H9 (cell line): ENCODE results near the gene LMX1B. TPM values are rescaled to one million over a fixed set of nuclear protein-coding genes. Genes with fewer than 3 reads are reported as not detected.

Experiments
- DNase-seq: peaks from one replicate; pipeline ENCODE4 v3.0.0-alpha.2; 2017
- H2AFZ ChIP-seq: one replicate; pipeline ENCODE4 v1.6.1; 2013; ENCODE audit warnings: mild to moderate bottlenecking, low read length, control low read depth, moderate library complexity
- H2AK5ac ChIP-seq: 2 replicates; pipeline ENCODE4 v1.6.1; 2013; ENCODE audit warnings: low read length, control low read depth, mixed read lengths; ENCODE audit not compliant: insufficient read length
- H2BK120ac ChIP-seq: one replicate; pipeline ENCODE4 v1.6.1; 2013; ENCODE audit warnings: low read depth, mild to moderate bottlenecking, low read length, control low read depth, inconsistent platforms; ENCODE audit not compliant: poor library complexity, severe bottlenecking
- H2BK12ac ChIP-seq: 2 replicates; pipeline ENCODE4 v1.6.1; 2013; ENCODE audit warnings: low read length, control low read depth, mixed read lengths, low read depth; ENCODE audit not compliant: insufficient read length
- H2BK15ac ChIP-seq: 2 replicates; pipeline ENCODE4 v1.6.1; 2013; ENCODE audit warnings: low read depth, low read length, control low read depth
- H2BK20ac ChIP-seq: one replicate; pipeline ENCODE4 v1.6.1; 2013; ENCODE audit warnings: low read depth, mild to moderate bottlenecking, low read length, control low read depth, inconsistent platforms; ENCODE audit not compliant: poor library complexity, severe bottlenecking
- H2BK5ac ChIP-seq: 2 replicates; pipeline ENCODE4 v1.6.1; 2013; ENCODE audit warnings: low read length, control low read depth, mixed read lengths; ENCODE audit not compliant: insufficient read length
- H3K14ac ChIP-seq: 2 replicates; pipeline ENCODE4 v1.6.1; 2013; ENCODE audit warnings: low read length, control low read depth; ENCODE audit not compliant: insufficient read depth
- H3K18ac ChIP-seq: 2 replicates; pipeline ENCODE4 v1.6.1; 2013; ENCODE audit warnings: low read depth, mild to moderate bottlenecking, mixed read lengths, low read length, control low read depth; ENCODE audit not compliant: insufficient read length
- H3K23ac ChIP-seq: 2 replicates; pipeline ENCODE4 v1.6.1; 2013; ENCODE audit warnings: low read length, control low read depth, mixed read lengths, low read depth; ENCODE audit not compliant: insufficient read length
- H3K23me2 ChIP-seq: 2 replicates; pipeline ENCODE4 v1.6.1; 2013; ENCODE audit warnings: low read depth, mild to moderate bottlenecking, mixed read lengths, low read length, control low read depth; ENCODE audit not compliant: insufficient read length, poor library complexity, severe bottlenecking
- H3K27ac ChIP-seq: 2 replicates; pipeline ENCODE4 v1.5.1; 2013; ENCODE audit warnings: low read length, control low read depth, mixed read lengths, low read depth; ENCODE audit not compliant: insufficient read length
- H3K27me3 ChIP-seq: 2 replicates; pipeline ENCODE4 v1.6.1; 2013; ENCODE audit warnings: low read length, control low read depth, inconsistent platforms; ENCODE audit not compliant: insufficient read depth
- H3K4ac ChIP-seq: 2 replicates; pipeline ENCODE4 v1.6.1; 2013; ENCODE audit warnings: low read depth, mild to moderate bottlenecking, control low read depth, inconsistent platforms, low read length, moderate library complexity
- H3K4me1 ChIP-seq: 2 replicates; pipeline ENCODE4 v1.6.1; 2013; ENCODE audit warnings: low read length, control low read depth, inconsistent platforms; ENCODE audit not compliant: insufficient read depth
- H3K4me2 ChIP-seq: 2 replicates; pipeline ENCODE4 v1.6.1; 2013; ENCODE audit warnings: low read length, control low read depth, mixed read lengths; ENCODE audit not compliant: insufficient read length, insufficient read depth
- H3K56ac ChIP-seq: 2 replicates; pipeline ENCODE4 v1.6.1; 2013; ENCODE audit warnings: low read depth, mild to moderate bottlenecking, mixed read lengths, low read length, control low read depth; ENCODE audit not compliant: insufficient read length
- H3K79me1 ChIP-seq: 2 replicates; pipeline ENCODE4 v1.6.1; 2013; ENCODE audit warnings: low read depth, mild to moderate bottlenecking, moderate library complexity, low read length, control low read depth, inconsistent platforms; ENCODE audit not compliant: insufficient read depth, poor library complexity, severe bottlenecking
- H3K79me2 ChIP-seq: 2 replicates; pipeline ENCODE4 v1.6.1; 2013; ENCODE audit warnings: low read length, control low read depth, inconsistent platforms; ENCODE audit not compliant: insufficient read depth
- H3K9ac ChIP-seq: 2 replicates; pipeline ENCODE4 v1.6.1; 2013; ENCODE audit warnings: low read length, control low read depth, mixed read lengths; ENCODE audit not compliant: insufficient read length; ENCODE audit errors: extremely low read depth
- H3K9me3 ChIP-seq: one replicate; pipeline ENCODE4 v1.6.1; 2013; ENCODE audit warnings: low read depth, low read length, inconsistent platforms; ENCODE audit not compliant: control insufficient read depth
- H3T11ph ChIP-seq: one replicate; pipeline ENCODE4 v1.6.1; 2013; ENCODE audit warnings: mild to moderate bottlenecking, low read length, control low read depth, inconsistent platforms
- H4K20me1 ChIP-seq: one replicate; pipeline ENCODE4 v1.6.1; 2013; ENCODE audit not compliant: control insufficient read depth, insufficient read length, insufficient read depth
- H4K5ac ChIP-seq: 2 replicates; pipeline ENCODE4 v1.6.1; 2013; ENCODE audit warnings: low read depth, mild to moderate bottlenecking, mixed read lengths, low read length, control low read depth; ENCODE audit not compliant: insufficient read length
- H4K8ac ChIP-seq: replicated peaks from 2 replicates; pipeline ENCODE4 v1.6.1; 2013; ENCODE audit warnings: low read length, control low read depth, mixed read lengths, low read depth; ENCODE audit not compliant: insufficient read length
- H4K91ac ChIP-seq: 2 replicates; pipeline ENCODE4 v1.6.1; 2013; ENCODE audit warnings: low read depth, mild to moderate bottlenecking, moderate library complexity, mixed read lengths, low read length, control low read depth; ENCODE audit not compliant: insufficient read length
- H3K27ac Mint-ChIP-seq, 3 experiments: 2 replicates in 2 of 3; 3 replicates in 1 of 3; pipeline ENCODE4 v1.8.0; 2020 to 2021; ENCODE audit warnings: mixed read lengths in 3 of 3, mild to moderate bottlenecking in 1 of 3, moderate library complexity in 1 of 3
- H3K27me3 Mint-ChIP-seq: 2 replicates; pipeline ENCODE4 v1.8.0; 2021; ENCODE audit warnings: low read depth, mild to moderate bottlenecking, moderate library complexity, mixed read lengths
- H3K36me3 Mint-ChIP-seq, 3 experiments: 2 replicates in 2 of 3; 3 replicates in 1 of 3; pipeline ENCODE4 v1.8.0; 2020 to 2021; ENCODE audit warnings: low read depth in 3 of 3, mixed read lengths in 3 of 3; ENCODE audit not compliant: insufficient read depth in 1 of 3
- H3K4me1 Mint-ChIP-seq, 2 experiments: 2 replicates each; pipeline ENCODE4 v1.8.0; 2020; ENCODE audit warnings: mixed read lengths in 2 of 2
- H3K4me3 Mint-ChIP-seq, 2 experiments: 2 replicates in 1 of 2; 3 replicates in 1 of 2; pipeline ENCODE4 v1.8.0; 2020 to 2021; ENCODE audit warnings: mild to moderate bottlenecking in 2 of 2, mixed read lengths in 2 of 2, moderate library complexity in 1 of 2
- H3K9me3 Mint-ChIP-seq, 2 experiments: 2 replicates in 1 of 2; 3 replicates in 1 of 2; pipeline ENCODE4 v1.8.0; 2020; ENCODE audit warnings: mild to moderate bottlenecking in 2 of 2, mixed read lengths in 2 of 2, moderate library complexity in 1 of 2
- WGBS: extraction: QIAGEN DNeasy Blood & Tissue Kit; methylation state at CpG from one replicate; pipeline ENCODE4 v1.1.7; 2013; ENCODE audit warnings: missing lambda C conversion rate, low lambda C conversion rate, mixed read lengths; ENCODE audit not compliant: insufficient read length; ENCODE audit errors: extremely low coverage; 5-methylcytosine and 5-hydroxymethylcytosine counted together
- total RNA-seq: library from RNA; stranded (reverse); gene quantifications from 2 replicates; pipeline ENCODE4 v1.2.1, GENCODE V29; 2021
- TF ChIP-seq, protein P1 (sequence below): fragments of 200-600 bp; sonication (generic); conservative IDR thresholded peaks from 3 replicates; pipeline ENCODE4 v1.8.0; 2021; ENCODE audit warnings: antibody characterized with exemption, mild to moderate bottlenecking

Gene LMX1B
- total RNA-seq, 1 experiment from 2014 or later, result 0.85 TPM

DNA sequence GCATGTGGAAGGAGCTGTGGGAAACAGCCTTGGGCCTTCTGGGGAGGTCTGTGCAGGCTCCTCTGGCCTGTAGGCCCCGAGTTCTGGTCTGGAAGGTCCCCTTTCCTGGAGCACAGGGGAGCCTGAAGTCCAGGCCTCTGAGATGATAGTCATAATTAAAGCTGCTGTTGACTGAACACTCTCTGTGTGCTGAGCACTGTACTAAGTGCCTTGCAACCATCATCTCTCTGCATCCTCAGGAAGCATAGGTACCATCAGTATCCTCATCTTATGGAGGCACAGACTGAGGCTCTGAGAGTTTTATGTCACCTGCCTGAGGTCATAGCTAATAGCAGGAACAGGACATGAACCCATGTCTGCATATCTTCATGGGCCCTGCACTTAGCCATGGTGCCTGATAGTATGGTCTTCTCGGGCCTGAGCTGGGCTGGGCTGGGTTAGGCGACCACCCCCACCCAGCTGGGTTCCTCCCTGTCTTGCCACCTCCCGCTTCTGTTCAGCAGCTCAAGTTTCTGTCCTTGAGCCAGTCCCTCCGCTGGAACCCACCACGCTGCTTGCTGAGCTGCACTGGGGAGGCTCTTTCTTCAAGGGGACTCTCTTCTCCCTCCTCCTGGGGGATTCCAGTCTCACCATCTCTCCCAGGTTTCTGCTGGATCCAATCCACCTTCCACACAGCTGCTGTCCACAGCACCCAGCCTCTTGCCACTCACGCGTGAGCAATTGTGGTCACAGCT, 27.6 kb downstream of the LMX1B start:
- H4K5ac ChIP-seq, result no peak overlapping the region
- no peak overlapping the region for H2AFZ ChIP-seq
- H3K9ac ChIP-seq, result no peak overlapping the region
- H4K20me1 ChIP-seq, result no peaks in the 10 kb centered on the region
- no peak overlapping the region for H3T11ph ChIP-seq
- no peak overlapping the region for H2BK120ac ChIP-seq
- H3K4ac ChIP-seq, result no peak overlapping the region
- H2BK5ac ChIP-seq, result no peak overlapping the region
- no peak overlapping the region for H3K23ac ChIP-seq
- no peak overlapping the region for H3K27ac ChIP-seq
- no peak overlapping the region for H4K91ac ChIP-seq
- H4K8ac ChIP-seq, result no peak overlapping the region
- H2BK12ac ChIP-seq, result no peak overlapping the region
- H3K27ac Mint-ChIP-seq, result no peak overlapping the region
- H3K79me1 ChIP-seq, result no peaks in the 10 kb centered on the region
- peaks cover 99% of the 10 kb centered on the region for H3K27me3 Mint-ChIP-seq
- no CpG with 5 or more reads among the region's 8 CpGs for WGBS
- H2AK5ac ChIP-seq, result no peak overlapping the region
- DNase-seq, result no peak
- no peak overlapping the region for H2BK15ac ChIP-seq
- no peak overlapping the region for H3K4me3 Mint-ChIP-seq
- no peaks in the 10 kb centered on the region for H3K9me3 ChIP-seq
- H3K4me2 ChIP-seq, result no peak overlapping the region
- H3K9me3 Mint-ChIP-seq, result no peaks in the 10 kb centered on the region
- peaks cover 19% of the 10 kb centered on the region; the same call in 1 of the 2 replicates for H3K27me3 ChIP-seq
- peaks cover 19 to 52% of the 10 kb centered on the region in 2 experiments for H3K4me1 Mint-ChIP-seq
- H3K23me2 ChIP-seq, result peaks cover 6% of the 10 kb centered on the region
- no peak overlapping the region for H2BK20ac ChIP-seq
- H3K14ac ChIP-seq, result no peak overlapping the region; the same call in 1 of the 2 replicates
- H3K79me2 ChIP-seq, result no peaks in the 10 kb centered on the region
- H3K56ac ChIP-seq, result no peak overlapping the region
- no peaks in the 10 kb centered on the region for H3K4me1 ChIP-seq
- no peak overlapping the region for H3K18ac ChIP-seq
- TF ChIP-seq, protein P1, sequence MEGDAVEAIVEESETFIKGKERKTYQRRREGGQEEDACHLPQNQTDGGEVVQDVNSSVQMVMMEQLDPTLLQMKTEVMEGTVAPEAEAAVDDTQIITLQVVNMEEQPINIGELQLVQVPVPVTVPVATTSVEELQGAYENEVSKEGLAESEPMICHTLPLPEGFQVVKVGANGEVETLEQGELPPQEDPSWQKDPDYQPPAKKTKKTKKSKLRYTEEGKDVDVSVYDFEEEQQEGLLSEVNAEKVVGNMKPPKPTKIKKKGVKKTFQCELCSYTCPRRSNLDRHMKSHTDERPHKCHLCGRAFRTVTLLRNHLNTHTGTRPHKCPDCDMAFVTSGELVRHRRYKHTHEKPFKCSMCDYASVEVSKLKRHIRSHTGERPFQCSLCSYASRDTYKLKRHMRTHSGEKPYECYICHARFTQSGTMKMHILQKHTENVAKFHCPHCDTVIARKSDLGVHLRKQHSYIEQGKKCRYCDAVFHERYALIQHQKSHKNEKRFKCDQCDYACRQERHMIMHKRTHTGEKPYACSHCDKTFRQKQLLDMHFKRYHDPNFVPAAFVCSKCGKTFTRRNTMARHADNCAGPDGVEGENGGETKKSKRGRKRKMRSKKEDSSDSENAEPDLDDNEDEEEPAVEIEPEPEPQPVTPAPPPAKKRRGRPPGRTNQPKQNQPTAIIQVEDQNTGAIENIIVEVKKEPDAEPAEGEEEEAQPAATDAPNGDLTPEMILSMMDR, result no peak
- H3K36me3 Mint-ChIP-seq, result no peaks in the 10 kb centered on the region; a peak in 1 of 7 replicates
